ENCODE data around the gene HOXB8. TPM values are rescaled to one million over a fixed set of nuclear protein-coding genes. Genes with fewer than 3 reads are reported as not detected.

HOXB8 gene
- total and polyA plus RNA-seq, 10 of the 15 experiments (the other 5 are each of a cell fraction or from before 2014, with no cell fraction given) = 0.21 TPM; not detected in 9

DNA sequence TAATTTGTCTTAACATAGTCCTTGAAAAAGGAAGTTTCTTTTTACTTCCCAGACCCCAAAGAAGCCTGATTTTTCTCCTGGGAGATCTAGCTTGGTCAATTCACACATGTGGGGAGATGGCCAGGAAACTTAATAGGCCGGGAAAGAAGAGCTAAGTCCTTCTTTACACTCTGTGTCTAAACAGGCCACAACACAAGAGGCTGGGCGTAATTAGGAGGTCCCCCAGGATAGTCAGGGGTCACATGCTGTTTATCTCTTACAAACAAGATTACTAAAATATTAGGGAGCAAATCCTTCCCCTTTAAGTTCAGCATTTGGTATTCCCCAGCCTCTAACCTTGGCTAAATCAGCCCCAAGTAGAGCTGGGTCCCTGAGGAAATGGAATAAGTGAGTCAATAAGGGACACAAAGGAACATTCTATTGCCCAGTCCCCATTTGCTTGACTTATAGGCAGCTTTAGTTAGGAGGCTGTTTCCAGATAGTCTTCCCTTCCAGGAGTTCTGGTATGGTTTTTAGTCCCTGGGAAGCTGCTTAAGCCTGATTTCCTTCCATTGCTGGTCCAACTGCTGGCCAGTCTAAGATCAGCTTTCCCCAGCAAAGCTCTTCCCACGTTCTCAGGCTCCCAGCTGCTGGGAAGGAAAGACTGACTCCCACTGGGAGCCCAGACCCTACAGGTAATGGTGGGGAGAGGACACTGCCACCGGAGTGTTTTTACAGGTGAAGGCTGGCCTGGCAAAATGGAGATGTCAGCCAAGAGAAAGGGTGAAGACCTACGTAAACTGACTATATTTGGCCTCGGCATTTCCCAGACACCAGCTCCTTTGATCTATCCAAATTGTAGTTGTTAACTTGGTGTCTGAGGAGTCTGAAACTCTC is 25.1 kb upstream of the HOXB8 start (continued):
- TF ChIP-seq, protein P1, sequence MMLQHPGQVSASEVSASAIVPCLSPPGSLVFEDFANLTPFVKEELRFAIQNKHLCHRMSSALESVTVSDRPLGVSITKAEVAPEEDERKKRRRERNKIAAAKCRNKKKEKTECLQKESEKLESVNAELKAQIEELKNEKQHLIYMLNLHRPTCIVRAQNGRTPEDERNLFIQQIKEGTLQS (IDR thresholded peaks at IDR 0.05; ENCODE audit: borderline replicate concordance, extremely low read depth, low read depth, low read length) = no peak
- TF ChIP-seq, protein P2, sequence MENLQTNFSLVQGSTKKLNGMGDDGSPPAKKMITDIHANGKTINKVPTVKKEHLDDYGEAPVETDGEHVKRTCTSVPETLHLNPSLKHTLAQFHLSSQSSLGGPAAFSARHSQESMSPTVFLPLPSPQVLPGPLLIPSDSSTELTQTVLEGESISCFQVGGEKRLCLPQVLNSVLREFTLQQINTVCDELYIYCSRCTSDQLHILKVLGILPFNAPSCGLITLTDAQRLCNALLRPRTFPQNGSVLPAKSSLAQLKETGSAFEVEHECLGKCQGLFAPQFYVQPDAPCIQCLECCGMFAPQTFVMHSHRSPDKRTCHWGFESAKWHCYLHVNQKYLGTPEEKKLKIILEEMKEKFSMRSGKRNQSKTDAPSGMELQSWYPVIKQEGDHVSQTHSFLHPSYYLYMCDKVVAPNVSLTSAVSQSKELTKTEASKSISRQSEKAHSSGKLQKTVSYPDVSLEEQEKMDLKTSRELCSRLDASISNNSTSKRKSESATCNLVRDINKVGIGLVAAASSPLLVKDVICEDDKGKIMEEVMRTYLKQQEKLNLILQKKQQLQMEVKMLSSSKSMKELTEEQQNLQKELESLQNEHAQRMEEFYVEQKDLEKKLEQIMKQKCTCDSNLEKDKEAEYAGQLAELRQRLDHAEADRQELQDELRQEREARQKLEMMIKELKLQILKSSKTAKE (IDR thresholded peaks at IDR 0.05; ENCODE audit: low read depth, poor library complexity, severe bottlenecking) = no peak
- TF ChIP-seq POLR2A (IDR thresholded peaks at IDR 0.05; ENCODE audit: low read depth, low read length) = no peak

DNA sequence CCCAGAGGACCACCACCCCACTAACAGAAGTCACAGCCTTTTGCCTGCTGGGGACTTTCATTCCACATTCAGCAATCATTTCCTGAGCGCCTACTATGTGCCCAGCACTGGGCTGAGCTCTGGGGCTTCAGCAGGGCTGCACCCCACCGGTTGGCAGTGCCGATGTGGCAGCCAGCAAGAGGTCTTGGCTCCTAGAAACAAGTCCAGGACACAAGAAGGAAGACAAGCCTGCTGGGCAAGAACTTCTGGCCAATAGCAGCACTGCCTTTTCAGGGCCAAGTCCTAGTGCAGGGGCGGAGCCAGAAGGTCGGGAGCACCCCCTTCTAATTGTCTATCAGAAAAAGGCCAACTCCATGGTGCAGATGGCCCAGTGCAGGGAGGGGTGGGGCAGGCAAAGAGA is 24.0 kb upstream of the HOXB8 start:
- H3K4me2 ChIP-seq (ENCODE audit: control insufficient read depth, insufficient read depth) = no peak overlapping the region
- TF ChIP-seq, protein P3, sequence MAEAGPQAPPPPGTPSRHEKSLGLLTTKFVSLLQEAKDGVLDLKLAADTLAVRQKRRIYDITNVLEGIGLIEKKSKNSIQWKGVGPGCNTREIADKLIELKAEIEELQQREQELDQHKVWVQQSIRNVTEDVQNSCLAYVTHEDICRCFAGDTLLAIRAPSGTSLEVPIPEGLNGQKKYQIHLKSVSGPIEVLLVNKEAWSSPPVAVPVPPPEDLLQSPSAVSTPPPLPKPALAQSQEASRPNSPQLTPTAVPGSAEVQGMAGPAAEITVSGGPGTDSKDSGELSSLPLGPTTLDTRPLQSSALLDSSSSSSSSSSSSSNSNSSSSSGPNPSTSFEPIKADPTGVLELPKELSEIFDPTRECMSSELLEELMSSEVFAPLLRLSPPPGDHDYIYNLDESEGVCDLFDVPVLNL (IDR thresholded peaks at IDR 0.05; ENCODE audit: low read depth, low read length) = no peak
- TF ChIP-seq, protein P4, sequence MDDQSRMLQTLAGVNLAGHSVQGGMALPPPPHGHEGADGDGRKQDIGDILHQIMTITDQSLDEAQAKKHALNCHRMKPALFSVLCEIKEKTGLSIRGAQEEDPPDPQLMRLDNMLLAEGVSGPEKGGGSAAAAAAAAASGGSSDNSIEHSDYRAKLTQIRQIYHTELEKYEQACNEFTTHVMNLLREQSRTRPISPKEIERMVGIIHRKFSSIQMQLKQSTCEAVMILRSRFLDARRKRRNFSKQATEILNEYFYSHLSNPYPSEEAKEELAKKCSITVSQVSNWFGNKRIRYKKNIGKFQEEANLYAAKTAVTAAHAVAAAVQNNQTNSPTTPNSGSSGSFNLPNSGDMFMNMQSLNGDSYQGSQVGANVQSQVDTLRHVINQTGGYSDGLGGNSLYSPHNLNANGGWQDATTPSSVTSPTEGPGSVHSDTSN (IDR thresholded peaks at IDR 0.05; ENCODE audit: insufficient replicate concordance, low read depth, low read length) = no peak
- no peak for TF ChIP-seq BCL11A (IDR thresholded peaks at IDR 0.05; ENCODE audit: low read depth, low read length)
- no peak for DNase-seq (ENCODE audit: low read depth, low spot score)
- CTCF ChIA-PET = interaction anchor here (0.8 to 1.5 kb wide), 3 partner anchors 10 to 39 kb away, joined by 3 read pairs; no protein-coding TSS in a partner anchor
- no peak overlapping the region for H3K4me3 ChIP-seq
- peaks cover 5 to 27% of the 10 kb centered on the region in 2 experiments for H3K27me3 ChIP-seq (replicated peaks in 1 of 2; ENCODE audit: control insufficient read depth in 2 of 2, insufficient read depth in 2 of 2, low read length in 1 of 2)
- no peak overlapping the region for H3K9ac ChIP-seq (ENCODE audit: control insufficient read depth, insufficient read depth, low read length)
- H3K4me1 ChIP-seq (ENCODE audit: control insufficient read depth, insufficient read depth, low read length) = no peaks in the 10 kb centered on the region
- RAD21 ChIA-PET (ENCODE audit: unreplicated experiment) = no interaction called here
- POLR2A ChIA-PET = no interaction called here
- FAIRE-seq = no peak
- H3K36me3 ChIP-seq (ENCODE audit: control insufficient read depth in 2 of 2, insufficient read depth in 2 of 2, low read length in 1 of 2) = no peaks in the 10 kb centered on the region
- SMC1A ChIA-PET (ENCODE audit: uncharacterized antibody, unreplicated experiment) = no interaction called here
- H3K79me2 ChIP-seq (ENCODE audit: control insufficient read depth, insufficient read depth, low read length) = no peaks in the 10 kb centered on the region
- no peaks in the 10 kb centered on the region for H3K9me3 ChIP-seq (replicated peaks; ENCODE audit: control insufficient read depth, insufficient read depth, low read length)
- in situ Hi-C loops (cut with MboI) = no loop called here
- no peaks in the 10 kb centered on the region for H4K20me1 ChIP-seq (ENCODE audit: control insufficient read depth, insufficient read depth)
- no peak overlapping the region for H3K27ac ChIP-seq (ENCODE audit: control insufficient read depth, insufficient read depth)
- BruUV-seq (replicated peaks) = no TSS peak
- 70% methylated on average over 5 of the region's 5 CpGs for WGBS (ENCODE audit: insufficient coverage, insufficient replicate concordance, low lambda C conversion rate, missing lambda C conversion rate)
- intact Hi-C loops (cut with micrococcal nuclease; ENCODE audit: unreplicated experiment) = no loop called here
- ATAC-seq = no peak; the same call in 2 of the 3 replicates
- no peak overlapping the region for H2AFZ ChIP-seq (ENCODE audit: control insufficient read depth, low read depth, low read length)
